ENCODE results near the gene CD300A.

DNA sequence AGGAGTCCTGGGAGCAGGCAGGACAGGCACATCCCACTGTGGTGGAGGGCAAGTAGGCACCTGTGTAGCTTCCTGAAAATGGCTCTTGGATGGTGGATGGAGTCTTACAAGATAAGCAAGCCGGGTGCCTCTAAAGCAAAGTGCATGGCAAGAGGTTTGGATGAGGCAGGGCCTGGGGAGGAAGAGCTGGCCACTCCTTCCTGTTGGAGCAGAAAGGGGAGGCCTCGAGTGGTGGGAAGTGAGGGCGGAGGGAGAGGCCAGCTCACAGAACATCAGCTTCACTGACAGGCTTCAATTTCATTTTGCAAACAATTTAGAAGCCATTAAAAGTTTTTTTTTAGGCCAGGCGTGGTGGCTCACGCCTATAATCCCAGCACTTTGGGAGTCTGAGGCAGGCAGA lies 31.0 kb downstream of the CD300A start:
- TF ChIP-seq, protein P1, sequence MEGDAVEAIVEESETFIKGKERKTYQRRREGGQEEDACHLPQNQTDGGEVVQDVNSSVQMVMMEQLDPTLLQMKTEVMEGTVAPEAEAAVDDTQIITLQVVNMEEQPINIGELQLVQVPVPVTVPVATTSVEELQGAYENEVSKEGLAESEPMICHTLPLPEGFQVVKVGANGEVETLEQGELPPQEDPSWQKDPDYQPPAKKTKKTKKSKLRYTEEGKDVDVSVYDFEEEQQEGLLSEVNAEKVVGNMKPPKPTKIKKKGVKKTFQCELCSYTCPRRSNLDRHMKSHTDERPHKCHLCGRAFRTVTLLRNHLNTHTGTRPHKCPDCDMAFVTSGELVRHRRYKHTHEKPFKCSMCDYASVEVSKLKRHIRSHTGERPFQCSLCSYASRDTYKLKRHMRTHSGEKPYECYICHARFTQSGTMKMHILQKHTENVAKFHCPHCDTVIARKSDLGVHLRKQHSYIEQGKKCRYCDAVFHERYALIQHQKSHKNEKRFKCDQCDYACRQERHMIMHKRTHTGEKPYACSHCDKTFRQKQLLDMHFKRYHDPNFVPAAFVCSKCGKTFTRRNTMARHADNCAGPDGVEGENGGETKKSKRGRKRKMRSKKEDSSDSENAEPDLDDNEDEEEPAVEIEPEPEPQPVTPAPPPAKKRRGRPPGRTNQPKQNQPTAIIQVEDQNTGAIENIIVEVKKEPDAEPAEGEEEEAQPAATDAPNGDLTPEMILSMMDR (IDR thresholded peaks at IDR 0.05), result no peak
- TF ChIP-seq POLR2A (IDR thresholded peaks at IDR 0.05; ENCODE audit: low read depth), result no peak

All from esophagus muscularis mucosa (tissue), 3 donors.